Transverse colon (tissue), 3 donors: ENCODE data around the gene LGALS3BP.

Experiments used
- CTCF ChIP-seq, 5 experiments: fragments of 200-600 bp in 3 of 5; fragments of 450-650 bp in 2 of 5; sonication (generic) in 3 of 5; IDR thresholded peaks; 1 replicate in 2 of 5; 2 replicates in 3 of 5; pipeline ENCODE4 v1.5.1; 2016 to 2017; ENCODE audit warnings: antibody characterized with exemption in 5 of 5, inconsistent platforms in 3 of 5, mild to moderate bottlenecking in 2 of 5, moderate library complexity in 1 of 5
- EP300 ChIP-seq: sonication (generic); formaldehyde crosslinking; IDR thresholded peaks from one replicate; pipeline ENCODE4 v1.6.1; 2017; ENCODE audit warnings: antibody characterized with exemption, low read depth
- POLR2A ChIP-seq: fragments of 450-650 bp; IDR thresholded peaks from one replicate; pipeline ENCODE4 v1.6.1; 2016; ENCODE audit warnings: antibody characterized with exemption, mild to moderate bottlenecking, moderate library complexity

- TF ChIP-seq CTCF (IDR thresholded peaks at IDR 0.05) = no peak
- TF ChIP-seq POLR2A = no peak
- TF ChIP-seq EP300 = no peak
Measured at GRCh38 chr17:78934681-78935418, 44.9 kb downstream of the LGALS3BP start.
